A673 (cell line): ENCODE results near the gene ZNF567.

Experiments
- CTCF ChIP-seq: fragments of 300-800, 200-600 bp; sonication (generic); conservative IDR thresholded peaks from 2 replicates; pipeline ENCODE4 v1.5.1; 2017; ENCODE audit warnings: low read depth, mild to moderate bottlenecking, antibody characterized with exemption, low read length, moderate library complexity, mixed read lengths
- EZH2 ChIP-seq: fragments of 200-600 bp; sonication (generic); IDR thresholded peaks from 2 replicates; pipeline ENCODE4 v1.6.1; 2017; ENCODE audit warnings: borderline replicate concordance, low read depth, mild to moderate bottlenecking, mixed read lengths, antibody characterized with exemption, low read length; ENCODE audit not compliant: poor library complexity, severe bottlenecking

- TF ChIP-seq CTCF (no peak), EZH2 (no peak)
Measured at GRCh38 chr19:36674201-36674600, 13.2 kb upstream of the ZNF567 start.
